Gastroesophageal sphincter (tissue), 4 donors: ENCODE results near the gene HS1BP3. TPM values are rescaled to one million over a fixed set of nuclear protein-coding genes. Genes with fewer than 3 reads are reported as not detected.

Experiments used
- ATAC-seq: fragments of 150-250 bp; one replicate; pipeline ENCODE4 v1.9.1; 2016; ENCODE audit warnings: mild to moderate bottlenecking, moderate library complexity
- H3K27ac ChIP-seq, 4 donors: fragments of 200-600 bp; sonication (generic) in 3 of 4; 1 replicate in 3 of 4; 2 replicates in 1 of 4; pipeline ENCODE4 v1.5.1; 2016 to 2019
- H3K27me3 ChIP-seq: fragments of 200-600 bp; sonication (generic); one replicate; pipeline ENCODE4 v1.5.1; 2019
- H3K36me3 ChIP-seq, 2 donors: fragments of 200-600 bp; sonication (generic); one replicate each; pipeline ENCODE4 v1.5.1; 2019; ENCODE audit warnings: control low read depth in 1 of 2
- H3K4me1 ChIP-seq, 3 donors: fragments of 200-600 bp; sonication (generic); 1 replicate in 2 of 3; 2 replicates in 1 of 3; pipeline ENCODE4 v1.5.1; 2016 to 2019; ENCODE audit warnings: control low read depth in 2 of 3
- H3K4me3 ChIP-seq, 2 donors: fragments of 200-600 bp; sonication (generic); one replicate each; pipeline ENCODE4 v1.5.1; 2019; ENCODE audit warnings: mild to moderate bottlenecking in 1 of 2, moderate library complexity in 1 of 2
- H3K9me3 ChIP-seq, 3 donors: fragments of 200-600 bp; sonication (generic); one replicate each; pipeline ENCODE4 v1.5.1; 2017 to 2019; ENCODE audit warnings: control low read depth in 2 of 3
- EP300 ChIP-seq: sonication (generic); formaldehyde crosslinking; IDR thresholded peaks from one replicate; pipeline ENCODE4 v1.6.1; 2017; ENCODE audit warnings: antibody characterized with exemption, mild to moderate bottlenecking
- POLR2A ChIP-seq, 2 donors: fragments of 450-650 bp; IDR thresholded peaks; one replicate each; pipeline ENCODE4 v1.6.1; 2017; ENCODE audit warnings: antibody characterized with exemption in 2 of 2, mild to moderate bottlenecking in 2 of 2, moderate library complexity in 1 of 2
- POLR2AphosphoS5 ChIP-seq: sonication (generic); formaldehyde crosslinking; IDR thresholded peaks from one replicate; pipeline ENCODE4 v1.6.1; 2017; ENCODE audit warnings: antibody characterized with exemption
- WGBS, 2 donors: methylation state at CpG; one replicate each; pipeline ENCODE4 v1.1.5; 2018; ENCODE audit warnings: low coverage in 1 of 2; 5-methylcytosine and 5-hydroxymethylcytosine counted together
- total RNA-seq, 4 donors: library from RNA; depleted of rRNA; stranded (reverse); fragments of >200 nt; gene quantifications; one replicate each; pipeline ENCODE4 v1.1.0, GENCODE V29; 2016
- TF ChIP-seq, protein P1 (sequence below), 4 experiments: fragments of 200-600 bp in 2 of 4; fragments of 450-650 bp in 2 of 4; sonication (generic) in 1 of 4; IDR thresholded peaks; one replicate each; pipeline ENCODE4 v1.5.1; 2017 to 2019; ENCODE audit warnings: antibody characterized with exemption in 4 of 4, mild to moderate bottlenecking in 2 of 4, moderate library complexity in 2 of 4

Gene HS1BP3
- total RNA-seq, 4 donors from 2014 or later: 42.8 to 89.1 (median 61.4) TPM

DNA sequence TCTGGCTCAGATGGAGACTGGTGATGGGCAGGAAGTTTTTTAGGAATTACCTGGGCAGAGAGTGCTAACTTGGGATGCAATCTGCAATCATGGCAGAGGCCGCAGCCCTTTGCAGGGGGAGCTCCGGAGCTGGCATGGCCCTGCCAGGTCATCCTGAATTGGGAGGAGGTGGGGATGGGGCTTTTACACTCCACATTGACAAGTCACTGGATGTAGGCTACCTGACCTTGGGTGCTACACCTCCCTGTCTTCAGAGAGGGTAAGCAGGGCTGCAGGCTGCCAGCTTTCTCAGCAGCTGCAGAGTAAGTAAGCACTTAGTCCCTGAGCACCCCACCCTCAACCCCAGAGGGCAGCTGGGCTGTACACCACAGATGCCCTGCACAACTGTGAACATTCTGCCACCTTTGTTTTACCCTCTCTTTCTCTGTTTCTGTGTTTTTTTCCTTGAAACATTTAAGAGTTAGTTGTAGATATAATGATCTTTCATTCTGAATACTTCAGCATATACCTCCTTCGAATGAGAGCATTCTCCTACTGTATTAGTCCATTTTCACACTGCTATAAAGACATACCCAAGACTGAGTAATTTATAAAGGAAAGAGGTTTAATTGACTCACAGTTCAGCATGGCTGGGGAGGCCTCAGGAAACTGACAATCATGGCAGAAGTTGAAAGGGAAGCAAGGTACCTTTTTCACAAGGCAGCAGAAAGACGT is 6.8 kb upstream of the HS1BP3 start:
- peaks cover 18% of the 10 kb centered on the region for H3K27me3 ChIP-seq
- no peaks in the 10 kb centered on the region for H3K36me3 ChIP-seq
- H3K4me1 ChIP-seq: peaks cover 0 to 21% (median 0%) of the 10 kb centered on the region in 3 donors
- ATAC-seq: no peak
- no peaks in the 10 kb centered on the region for H3K9me3 ChIP-seq
- no peak overlapping the region for H3K4me3 ChIP-seq
- TF ChIP-seq, protein P1, sequence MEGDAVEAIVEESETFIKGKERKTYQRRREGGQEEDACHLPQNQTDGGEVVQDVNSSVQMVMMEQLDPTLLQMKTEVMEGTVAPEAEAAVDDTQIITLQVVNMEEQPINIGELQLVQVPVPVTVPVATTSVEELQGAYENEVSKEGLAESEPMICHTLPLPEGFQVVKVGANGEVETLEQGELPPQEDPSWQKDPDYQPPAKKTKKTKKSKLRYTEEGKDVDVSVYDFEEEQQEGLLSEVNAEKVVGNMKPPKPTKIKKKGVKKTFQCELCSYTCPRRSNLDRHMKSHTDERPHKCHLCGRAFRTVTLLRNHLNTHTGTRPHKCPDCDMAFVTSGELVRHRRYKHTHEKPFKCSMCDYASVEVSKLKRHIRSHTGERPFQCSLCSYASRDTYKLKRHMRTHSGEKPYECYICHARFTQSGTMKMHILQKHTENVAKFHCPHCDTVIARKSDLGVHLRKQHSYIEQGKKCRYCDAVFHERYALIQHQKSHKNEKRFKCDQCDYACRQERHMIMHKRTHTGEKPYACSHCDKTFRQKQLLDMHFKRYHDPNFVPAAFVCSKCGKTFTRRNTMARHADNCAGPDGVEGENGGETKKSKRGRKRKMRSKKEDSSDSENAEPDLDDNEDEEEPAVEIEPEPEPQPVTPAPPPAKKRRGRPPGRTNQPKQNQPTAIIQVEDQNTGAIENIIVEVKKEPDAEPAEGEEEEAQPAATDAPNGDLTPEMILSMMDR (IDR thresholded peaks at IDR 0.05): no peak
- 94% methylated on average over 4 of the region's 4 CpGs; no CpG with 5 or more reads in 1 of the 2 donors for WGBS, 2 donors
- no peak overlapping the region for H3K27ac ChIP-seq

GRCh38 chr2:20656561-20656960 is 5.7 kb upstream of the HS1BP3 start:
- 82 to 100% methylated on average over 1 to 4 of the region's 7 CpGs for WGBS, 2 donors
- Histone ChIP-seq H3K9me3 (no peaks in the 10 kb centered on the region), H3K4me3 (no peak overlapping the region), H3K27ac (no peak overlapping the region), H3K27me3 (peaks cover 8% of the 10 kb centered on the region), H3K36me3 (no peaks in the 10 kb centered on the region), H3K4me1 (peaks cover 0 to 26% (median 2%) of the 10 kb centered on the region in 3 donors)
- ATAC-seq: no peak
- no peak for TF ChIP-seq POLR2AphosphoS5
- TF ChIP-seq POLR2A (IDR thresholded peaks at IDR 0.05): no peak
- TF ChIP-seq EP300: no peak

- H3K4me3 ChIP-seq: no peak overlapping the region
- TF ChIP-seq EP300 (no peak), POLR2A (IDR thresholded peaks at IDR 0.05) (no peak), POLR2AphosphoS5 (no peak)
- TF ChIP-seq, protein P1 (IDR thresholded peaks at IDR 0.05): no peak
- peaks cover 0 to 33% (median 6%) of the 10 kb centered on the region in 3 donors for H3K4me1 ChIP-seq
- no peaks in the 10 kb centered on the region for H3K9me3 ChIP-seq
- H3K27ac ChIP-seq: no peak overlapping the region
- H3K27me3 ChIP-seq: no peaks in the 10 kb centered on the region
- WGBS, 2 donors: 90 to 100% methylated on average over 1 of the region's 2 CpGs
- H3K36me3 ChIP-seq: no peaks in the 10 kb centered on the region
- ATAC-seq: no peak
Observed at GRCh38 chr2:20654535-20654813, 3.6 kb upstream of the HS1BP3 start.

DNA sequence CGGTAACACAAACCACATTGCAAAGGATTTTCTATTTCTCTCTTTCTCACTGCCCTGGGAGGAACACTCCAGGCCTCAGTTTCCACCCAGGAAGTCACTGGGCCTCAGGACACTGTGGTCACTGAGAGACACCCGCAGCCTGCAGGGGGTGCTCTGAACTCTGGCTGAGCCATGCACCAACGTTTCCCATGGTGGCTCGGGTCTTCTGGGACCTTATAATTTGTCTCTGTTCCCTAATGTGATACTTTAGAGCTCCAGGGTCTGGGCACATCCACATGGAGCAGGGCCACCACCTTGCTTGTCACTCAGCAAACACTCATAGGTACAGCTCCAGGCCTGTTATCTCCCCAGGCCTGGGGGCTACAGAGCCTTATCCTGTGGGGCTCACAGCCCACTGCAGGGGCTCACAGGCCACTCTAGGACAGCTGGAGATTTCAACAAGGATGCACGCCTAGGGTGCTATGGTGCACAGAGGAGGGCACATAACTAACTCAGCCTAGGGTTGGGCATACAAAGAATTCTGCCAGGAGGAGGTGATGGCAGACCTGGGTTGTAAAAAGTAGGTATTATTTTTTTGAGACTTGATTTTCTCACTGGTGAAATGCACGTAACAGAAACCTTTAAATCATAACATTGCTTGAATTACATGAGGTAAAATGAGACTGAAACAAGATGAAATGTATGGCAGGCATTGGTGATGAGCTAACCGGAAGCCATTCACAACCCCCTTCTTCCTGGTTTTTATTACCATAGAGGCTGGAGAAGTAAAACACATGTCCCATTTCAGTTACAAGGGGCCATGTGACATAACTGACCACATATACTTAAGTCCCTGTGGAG is 3.0 kb upstream of the HS1BP3 start:
- WGBS, 2 donors: 81 to 92% methylated on average over 4 to 6 of the region's 7 CpGs
- TF ChIP-seq POLR2A (IDR thresholded peaks at IDR 0.05): no peak
- TF ChIP-seq, protein P1 (IDR thresholded peaks at IDR 0.05): no peak
- no peak for TF ChIP-seq POLR2AphosphoS5
- no peak for TF ChIP-seq EP300
- no peak overlapping the region for H3K4me3 ChIP-seq
- H3K27ac ChIP-seq: no peak overlapping the region
- ATAC-seq: no peak
- H3K9me3 ChIP-seq: no peaks in the 10 kb centered on the region
- H3K4me1 ChIP-seq: peaks cover 0 to 33% (median 12%) of the 10 kb centered on the region in 3 donors
- no peaks in the 10 kb centered on the region for H3K27me3 ChIP-seq
- H3K36me3 ChIP-seq: no peaks in the 10 kb centered on the region

DNA sequence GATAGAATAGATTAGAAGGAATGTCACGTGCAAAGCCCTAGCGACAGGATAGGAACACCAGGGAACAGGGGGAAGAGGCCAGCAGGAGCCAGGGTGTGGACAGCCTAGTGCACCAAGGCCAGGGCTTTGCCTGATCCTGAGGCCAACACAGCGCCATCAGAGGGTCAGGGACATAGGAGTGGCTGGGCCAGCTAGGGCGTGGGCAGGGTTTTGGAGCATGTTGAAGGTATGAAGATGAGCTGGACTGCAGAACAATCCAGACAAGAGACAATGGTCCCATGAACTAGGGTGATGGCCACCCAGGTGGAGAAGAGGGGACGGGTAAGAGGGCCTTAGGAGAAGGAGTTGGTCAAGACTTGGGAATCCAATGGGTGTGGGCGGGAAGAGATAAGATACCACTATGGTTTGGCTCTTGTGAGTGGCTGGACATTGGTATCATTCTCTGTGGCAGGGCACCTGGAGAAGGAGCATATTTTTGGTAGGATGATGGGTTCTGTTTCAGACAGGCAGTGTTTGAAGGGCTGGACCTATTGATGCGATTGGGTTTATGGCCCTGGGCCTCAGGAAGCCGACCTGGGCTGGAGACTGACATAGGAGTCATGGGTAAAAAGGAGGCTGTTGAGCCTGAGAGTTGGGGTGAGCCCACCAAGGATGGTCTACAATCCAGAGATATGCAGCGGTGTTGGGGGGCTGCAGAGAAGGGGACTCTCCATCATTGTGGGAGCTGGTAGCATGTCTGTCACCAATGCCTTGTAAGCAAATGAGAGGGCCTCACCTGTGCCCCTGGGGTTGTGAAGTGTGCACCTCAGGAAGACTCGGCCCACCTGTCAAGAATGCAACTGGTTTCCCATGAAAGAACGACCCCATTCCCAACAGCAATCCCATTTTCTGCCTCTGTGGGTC is 2.0 kb upstream of the HS1BP3 start:
- TF ChIP-seq, protein P1 (IDR thresholded peaks at IDR 0.05): no peak
- TF ChIP-seq POLR2AphosphoS5 (no peak), POLR2A (IDR thresholded peaks at IDR 0.05) (no peak), EP300 (no peak)
- H3K36me3 ChIP-seq: no peaks in the 10 kb centered on the region
- peak overlapping the region in 3 of 4 donors; percentile 98 to 99 (median 99) for H3K27ac ChIP-seq
- no peaks in the 10 kb centered on the region for H3K9me3 ChIP-seq
- ATAC-seq: no peak
- no peaks in the 10 kb centered on the region for H3K27me3 ChIP-seq
- H3K4me1 ChIP-seq: peaks cover 0 to 40% (median 22%) of the 10 kb centered on the region in 3 donors
- WGBS, 2 donors: 92 to 97% methylated on average over 5 to 9 of the region's 11 CpGs
- no peak overlapping the region for H3K4me3 ChIP-seq
